T-helper 1 cell treated with Interleukin-12 subunit alpha and Interleukin-12 subunit beta and Interleukin-4 antibody, amounts not matched to agents 30 μg/mL and 1 μg/mL, for 36 hours (primary cell): ENCODE results near the gene HSPA14.
"Not testable (repeated sequence)": the region's sequence is repeated elsewhere in the genome, so short reads cannot be mapped to it uniquely, and the experiment has no call there.

ENCODE experiments used
- H3K27ac Mint-ChIP-seq: one replicate; pipeline ENCODE4 v1.8.0; 2021; ENCODE audit warnings: mild to moderate bottlenecking, mixed read lengths
- H3K27me3 Mint-ChIP-seq: one replicate; pipeline ENCODE4 v1.8.0; 2021; ENCODE audit warnings: low read depth, mixed read lengths
- H3K36me3 Mint-ChIP-seq: one replicate; pipeline ENCODE4 v1.8.0; 2021; ENCODE audit warnings: low read depth, mixed read lengths
- H3K4me1 Mint-ChIP-seq: one replicate; pipeline ENCODE4 v1.8.0; 2021; ENCODE audit warnings: low read depth, mixed read lengths
- H3K4me3 Mint-ChIP-seq: one replicate; pipeline ENCODE4 v1.8.0; 2021; ENCODE audit warnings: mild to moderate bottlenecking, moderate library complexity, mixed read lengths
- H3K9me3 Mint-ChIP-seq: one replicate; pipeline ENCODE4 v1.8.0; 2021; ENCODE audit warnings: mixed read lengths

Gene HSPA14, protein sequence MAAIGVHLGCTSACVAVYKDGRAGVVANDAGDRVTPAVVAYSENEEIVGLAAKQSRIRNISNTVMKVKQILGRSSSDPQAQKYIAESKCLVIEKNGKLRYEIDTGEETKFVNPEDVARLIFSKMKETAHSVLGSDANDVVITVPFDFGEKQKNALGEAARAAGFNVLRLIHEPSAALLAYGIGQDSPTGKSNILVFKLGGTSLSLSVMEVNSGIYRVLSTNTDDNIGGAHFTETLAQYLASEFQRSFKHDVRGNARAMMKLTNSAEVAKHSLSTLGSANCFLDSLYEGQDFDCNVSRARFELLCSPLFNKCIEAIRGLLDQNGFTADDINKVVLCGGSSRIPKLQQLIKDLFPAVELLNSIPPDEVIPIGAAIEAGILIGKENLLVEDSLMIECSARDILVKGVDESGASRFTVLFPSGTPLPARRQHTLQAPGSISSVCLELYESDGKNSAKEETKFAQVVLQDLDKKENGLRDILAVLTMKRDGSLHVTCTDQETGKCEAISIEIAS

DNA sequence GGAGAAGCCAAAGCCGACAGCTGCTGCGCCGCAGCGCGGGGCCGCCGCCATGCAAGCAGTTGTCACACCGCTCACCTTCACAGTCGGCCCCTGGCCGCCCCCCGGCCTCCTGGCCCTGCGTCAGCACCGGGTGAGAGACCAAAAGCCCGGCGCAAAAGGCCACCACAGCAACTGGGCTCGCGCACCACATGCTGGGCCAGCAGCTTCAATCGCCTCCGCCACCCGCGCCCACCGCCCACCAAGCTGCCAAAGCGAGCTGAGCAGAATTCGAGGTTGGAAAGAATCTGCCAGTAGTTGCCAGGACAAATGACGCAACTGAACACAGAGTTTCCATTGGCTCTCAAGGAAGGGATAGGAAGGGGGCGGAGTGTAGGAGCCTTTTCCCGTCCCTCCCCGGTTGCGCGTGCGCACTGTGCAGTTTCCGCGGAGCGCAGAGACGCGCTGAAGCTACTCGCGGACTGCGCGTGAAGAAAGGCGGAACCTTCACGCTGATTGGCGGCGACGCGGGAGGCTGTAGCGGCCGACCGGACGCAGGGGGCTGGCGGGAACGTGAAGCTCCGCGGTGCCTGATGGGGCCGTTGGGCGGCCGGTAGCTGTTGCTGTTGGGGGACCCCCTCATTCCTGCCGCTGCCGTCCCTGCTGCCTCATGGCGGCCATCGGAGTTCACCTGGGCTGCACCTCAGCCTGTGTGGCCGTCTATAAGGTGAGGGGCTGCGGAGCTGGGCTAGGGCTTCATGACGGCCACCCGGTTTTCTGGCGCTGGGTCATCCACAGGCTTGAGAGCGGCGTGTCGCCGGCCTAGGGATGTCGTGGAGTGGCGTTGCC lies at the start of gene HSPA14, which contains the start of the genes CDNF and MSANTD7:
Gene HSPA14 (plus strand): TSS at position 550 of the 825 bp plus-strand sequence. CDS start 97 bp downstream, at position 647.
Gene CDNF (minus strand): TSS at position 281 of the 825 bp plus-strand sequence. CDS start 91 bp downstream, at position 190.
Gene MSANTD7 (plus strand): TSS at position 550 of the 825 bp plus-strand sequence. CDS start 3,979 bp downstream, outside the sequence.
- Mint-ChIP-seq H3K9me3 (no peaks in the 10 kb centered on the region), H3K27me3 (no peaks in the 10 kb centered on the region), H3K36me3 (peaks cover 19% of the 10 kb centered on the region), H3K4me3 (peak within 1 kb of the TSS; percentile 91), H3K27ac (peak within 1 kb of the TSS; percentile 92), H3K4me1 (peaks cover 14% of the 10 kb centered on the region)

DNA sequence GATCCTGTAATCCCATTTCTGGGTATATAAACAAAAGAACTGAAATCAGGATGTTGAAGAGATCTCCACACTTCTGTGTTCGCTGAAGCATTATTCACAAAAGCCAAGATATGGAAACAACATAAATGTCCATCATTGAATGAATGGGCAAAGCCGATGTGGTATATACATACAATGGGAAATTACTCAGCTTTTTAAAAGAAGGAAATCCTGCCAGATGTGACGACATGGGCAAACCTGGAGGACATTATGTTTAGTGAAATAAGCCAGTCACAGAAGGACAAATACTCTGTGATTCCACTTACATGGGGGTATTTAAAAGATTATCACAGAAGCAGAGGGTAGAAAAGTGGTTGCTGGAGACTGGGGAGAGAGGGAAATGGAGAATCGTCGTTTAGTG lies 39.5 kb upstream of the HSPA14 start:
- Mint-ChIP-seq H3K27ac (peak overlapping the region; percentile 23), H3K27me3 (peaks cover 25% of the 10 kb centered on the region), H3K4me1 (no peaks in the 10 kb centered on the region), H3K4me3 (no peak overlapping the region), H3K36me3 (no peaks in the 10 kb centered on the region), H3K9me3 (no peaks in the 10 kb centered on the region)

DNA sequence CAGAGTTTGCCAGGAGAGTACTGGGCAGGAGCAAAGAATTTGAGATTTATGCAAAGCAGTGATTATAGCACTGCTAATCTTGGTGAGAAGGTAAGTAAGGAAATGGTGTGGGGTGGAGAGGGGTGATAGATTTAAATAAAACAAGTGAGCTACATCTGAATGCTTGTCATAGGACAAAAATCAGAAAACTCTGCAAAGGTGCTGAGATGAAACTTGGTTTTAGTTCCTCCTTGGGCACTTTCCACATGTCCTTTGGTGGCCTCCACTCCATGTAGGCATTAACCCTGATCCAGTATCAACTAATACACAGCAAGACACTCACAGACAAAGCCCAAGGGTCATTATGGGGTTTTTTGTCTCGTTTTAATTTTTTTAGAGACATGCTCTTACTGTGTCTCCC lies 37.7 kb upstream of the HSPA14 start:
- Mint-ChIP-seq H3K36me3 (no peaks in the 10 kb centered on the region), H3K27ac (no peak overlapping the region), H3K4me1 (no peaks in the 10 kb centered on the region), H3K27me3 (peaks cover 25% of the 10 kb centered on the region), H3K9me3 (no peaks in the 10 kb centered on the region), H3K4me3 (no peak overlapping the region)

DNA sequence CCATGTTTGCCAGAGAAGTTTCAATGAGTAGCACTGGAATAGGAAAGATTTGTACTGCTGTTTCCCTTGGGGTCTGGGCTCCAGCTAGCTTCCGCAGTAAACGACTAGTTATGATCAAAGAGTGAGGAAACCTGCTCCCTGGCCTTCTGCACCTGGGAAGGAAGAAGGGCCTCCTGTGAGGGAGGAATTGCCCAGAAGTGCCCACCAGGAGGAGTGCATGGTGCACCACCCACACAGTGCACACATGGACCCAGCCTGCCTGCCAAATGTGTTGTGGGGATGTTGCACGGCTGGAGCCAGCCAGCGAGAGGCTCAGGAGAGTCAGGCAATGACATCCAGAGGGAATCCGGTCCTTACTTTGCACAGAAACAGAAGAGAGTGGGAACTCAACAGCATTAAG lies 36.4 kb upstream of the HSPA14 start:
- Mint-ChIP-seq H3K9me3 (no peaks in the 10 kb centered on the region), H3K27ac (no peak overlapping the region), H3K27me3 (peaks cover 25% of the 10 kb centered on the region), H3K36me3 (no peaks in the 10 kb centered on the region), H3K4me3 (no peak overlapping the region), H3K4me1 (no peaks in the 10 kb centered on the region)

DNA sequence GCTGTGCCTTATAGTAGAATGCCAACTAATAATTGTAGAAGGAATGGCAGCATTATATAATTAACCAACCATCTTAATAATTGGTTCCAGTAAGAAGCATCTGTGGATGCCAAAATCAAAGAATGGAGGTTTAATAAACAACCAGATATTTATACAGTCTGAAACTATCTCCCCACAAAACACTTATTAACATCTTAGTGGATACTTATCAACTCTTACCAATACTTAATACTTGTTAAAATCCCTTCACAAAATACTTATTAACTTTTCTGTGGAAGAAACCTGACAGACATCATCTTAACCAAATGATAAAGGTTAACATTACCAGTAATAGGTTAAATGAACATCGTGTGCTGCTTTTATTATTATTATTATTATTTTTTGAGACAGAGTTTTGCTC lies 34.3 kb upstream of the HSPA14 start:
- Mint-ChIP-seq H3K27me3 (peaks cover 17% of the 10 kb centered on the region), H3K4me1 (no peaks in the 10 kb centered on the region), H3K4me3 (no peak overlapping the region), H3K36me3 (no peaks in the 10 kb centered on the region), H3K9me3 (no peaks in the 10 kb centered on the region), H3K27ac (no peak overlapping the region)

DNA sequence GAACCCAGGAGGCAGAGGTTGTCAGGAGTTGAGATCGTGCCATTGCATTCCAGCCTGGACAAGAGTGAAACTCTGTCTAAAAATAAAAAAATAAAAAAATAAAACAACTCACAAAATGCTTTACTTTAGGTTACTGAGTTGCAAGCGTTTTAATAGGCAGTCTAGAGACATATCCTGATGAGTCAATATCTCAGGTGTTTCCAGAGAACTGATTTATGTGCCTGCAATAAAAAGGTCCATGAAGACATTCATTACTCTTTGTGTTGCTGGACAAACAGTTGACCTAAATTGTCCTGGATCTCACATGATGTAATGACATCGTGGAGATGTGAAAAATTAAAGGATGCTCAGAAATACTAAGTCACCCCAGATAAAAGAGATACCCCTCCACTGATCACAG lies 31.8 kb upstream of the HSPA14 start:
- Mint-ChIP-seq H3K36me3 (no peaks in the 10 kb centered on the region), H3K4me3 (no peak overlapping the region), H3K9me3 (no peaks in the 10 kb centered on the region), H3K27ac (no peak overlapping the region), H3K4me1 (peaks cover 7% of the 10 kb centered on the region), H3K27me3 (peaks cover 5% of the 10 kb centered on the region)

DNA sequence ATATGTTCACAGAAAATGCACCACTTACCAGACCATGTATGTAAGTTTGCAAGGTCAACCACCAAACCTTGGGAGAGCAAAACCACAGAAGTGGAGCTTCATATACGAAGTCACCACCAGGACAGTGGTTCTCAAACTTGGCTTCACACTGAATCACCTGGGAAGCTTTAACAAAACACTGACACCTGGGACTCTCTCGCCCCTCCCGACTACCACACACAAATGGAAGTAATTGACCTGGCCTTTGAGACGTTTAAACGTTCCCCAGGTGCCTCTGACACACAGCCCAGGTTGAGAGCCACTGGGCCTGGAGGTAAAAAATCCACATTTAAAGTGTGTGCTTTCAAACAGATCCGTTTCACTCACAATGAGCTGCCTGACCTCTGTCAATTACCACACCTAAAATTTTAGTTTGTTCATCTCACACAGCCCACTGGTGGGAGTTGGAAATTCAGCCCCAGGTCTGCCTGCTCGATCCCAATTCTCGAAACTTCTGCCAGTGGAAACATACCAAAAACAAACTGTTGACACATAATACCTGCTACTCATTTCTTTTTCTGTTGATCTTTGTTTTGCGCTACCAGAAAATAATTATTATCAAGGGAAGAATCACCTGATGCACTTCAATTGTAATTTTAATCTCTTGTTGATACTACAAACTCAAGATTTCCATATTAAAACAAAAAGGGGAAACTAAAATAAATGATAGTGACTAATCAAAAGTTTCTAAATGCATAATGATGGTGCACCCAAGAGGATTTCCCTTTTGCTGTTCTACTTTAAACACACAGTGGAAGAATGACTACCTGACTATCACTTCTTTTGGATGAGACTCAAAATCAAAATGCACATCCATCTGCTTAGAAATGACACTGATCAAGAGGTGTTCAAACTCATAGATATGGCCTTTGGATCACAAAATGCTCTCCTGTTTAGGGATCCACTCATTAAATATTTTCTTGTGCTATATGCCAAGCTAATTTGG lies 26.8 kb upstream of the HSPA14 start:
- Mint-ChIP-seq H3K9me3 (no peaks in the 10 kb centered on the region), H3K4me3 (no peak overlapping the region), H3K4me1 (peaks cover 14% of the 10 kb centered on the region), H3K27me3 (no peaks in the 10 kb centered on the region), H3K27ac (no peak overlapping the region), H3K36me3 (no peaks in the 10 kb centered on the region)

DNA sequence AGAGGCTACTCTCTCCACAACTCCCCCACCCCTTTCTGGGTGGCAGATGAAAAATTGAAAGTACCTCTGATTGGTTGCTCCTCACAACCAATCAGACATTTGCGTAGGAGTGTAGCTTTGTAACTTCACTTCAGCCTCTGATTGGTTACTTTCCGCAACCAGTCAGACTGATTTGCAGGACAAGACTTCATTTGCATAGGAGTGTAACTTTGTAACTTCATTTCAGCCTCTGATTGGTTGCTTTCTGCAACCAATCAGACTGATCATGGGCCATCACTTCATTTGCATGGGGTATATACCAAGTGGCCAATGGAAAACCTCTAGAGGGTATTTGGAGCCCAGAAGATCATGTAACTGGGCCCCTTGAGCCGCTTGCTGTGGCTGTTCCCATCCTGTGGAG lies 25.8 kb upstream of the HSPA14 start:
- H3K36me3 Mint-ChIP-seq: no peaks in the 10 kb centered on the region
- peaks cover 14% of the 10 kb centered on the region for H3K4me1 Mint-ChIP-seq
- H3K27ac Mint-ChIP-seq: no peak overlapping the region
- peaks cover 3% of the 10 kb centered on the region for H3K9me3 Mint-ChIP-seq
- no peak overlapping the region for H3K4me3 Mint-ChIP-seq
- no peaks in the 10 kb centered on the region for H3K27me3 Mint-ChIP-seq

DNA sequence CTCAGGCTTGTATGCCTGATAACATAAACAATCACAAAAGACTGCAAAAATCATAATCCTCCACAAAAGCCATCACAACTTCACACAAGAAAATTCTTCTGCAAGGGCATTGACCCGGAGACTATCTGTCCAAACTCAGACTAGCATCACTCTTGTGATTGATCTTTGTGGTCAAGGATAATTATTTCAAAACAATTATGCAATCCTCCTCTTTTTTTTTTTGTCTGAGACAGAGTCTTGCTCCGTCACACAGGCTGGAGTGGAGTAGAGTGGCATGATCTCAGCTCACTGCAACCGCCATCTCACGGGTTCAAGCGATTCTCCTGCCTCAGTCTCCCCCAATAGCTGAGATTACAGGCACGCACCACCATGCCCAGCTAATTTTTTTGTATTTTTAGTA lies 22.4 kb upstream of the HSPA14 start:
- peaks cover 3% of the 10 kb centered on the region for H3K9me3 Mint-ChIP-seq
- H3K4me1 Mint-ChIP-seq: peaks cover 12% of the 10 kb centered on the region
- no peaks in the 10 kb centered on the region for H3K36me3 Mint-ChIP-seq
- no peak overlapping the region for H3K4me3 Mint-ChIP-seq
- no peaks in the 10 kb centered on the region for H3K27me3 Mint-ChIP-seq
- H3K27ac Mint-ChIP-seq: no peak overlapping the region

DNA sequence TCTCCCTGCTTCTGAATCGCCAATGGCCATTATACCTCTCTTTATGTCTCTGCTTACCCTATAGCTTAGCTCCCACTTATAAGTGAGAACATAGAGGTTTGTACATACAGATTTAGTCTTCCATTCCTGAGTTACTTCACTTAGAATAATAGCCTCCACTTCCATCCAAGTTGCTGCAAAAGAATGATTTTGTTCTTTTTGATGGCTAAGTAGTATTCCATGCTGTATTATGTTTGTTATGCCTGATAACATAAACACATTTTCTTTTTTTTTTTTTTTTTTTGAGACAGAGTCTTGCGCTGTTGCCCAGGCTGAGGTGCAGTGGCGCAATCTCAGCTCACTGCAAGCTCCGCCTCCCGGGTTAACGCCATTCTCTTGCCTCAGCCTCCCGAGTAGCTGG lies 21.4 kb upstream of the HSPA14 start:
- H3K27me3 Mint-ChIP-seq, H3K9me3 Mint-ChIP-seq, H3K36me3 Mint-ChIP-seq, H3K4me1 Mint-ChIP-seq, H3K4me3 Mint-ChIP-seq, H3K27ac Mint-ChIP-seq: not testable (repeated sequence)

DNA sequence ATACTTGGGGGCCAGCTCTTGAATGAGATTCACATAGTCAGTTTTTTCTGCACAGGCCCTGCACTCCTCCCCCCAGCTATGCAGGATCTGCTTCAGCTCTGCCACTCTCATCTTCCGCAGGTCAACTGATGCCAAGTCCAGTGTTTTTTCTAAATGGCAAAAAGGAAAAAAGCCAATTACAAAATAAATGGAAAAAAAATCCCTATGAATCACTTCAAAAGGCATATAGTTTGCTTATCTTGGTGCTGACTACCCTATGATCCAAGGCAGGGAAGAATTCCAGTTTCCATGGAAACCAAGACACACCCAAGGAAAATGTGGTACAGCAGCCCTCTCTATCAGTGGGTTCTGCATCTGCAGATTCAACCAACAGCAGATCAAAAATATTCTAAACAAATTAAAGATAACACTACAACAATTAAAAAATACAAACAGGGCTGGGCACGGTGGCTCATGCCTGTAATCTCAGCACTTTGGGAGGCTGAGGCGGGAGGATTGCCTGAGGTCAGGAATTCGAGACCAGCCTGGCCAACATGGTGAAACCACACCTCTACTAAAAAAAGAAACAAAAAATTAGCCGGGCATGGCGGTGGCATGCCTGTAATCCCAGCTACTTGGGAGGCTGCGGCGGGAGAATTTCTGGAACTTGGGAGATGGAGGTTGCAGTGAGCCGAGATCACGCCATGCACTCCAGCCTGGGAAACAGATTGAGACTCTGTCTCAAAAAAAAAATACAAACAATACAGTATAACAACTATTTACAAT lies 17.9 kb upstream of the HSPA14 start:
- H3K4me3 Mint-ChIP-seq: no peak overlapping the region
- peaks cover 3% of the 10 kb centered on the region for H3K9me3 Mint-ChIP-seq
- peaks cover 6% of the 10 kb centered on the region for H3K4me1 Mint-ChIP-seq
- peaks cover 3% of the 10 kb centered on the region for H3K27me3 Mint-ChIP-seq
- no peak overlapping the region for H3K27ac Mint-ChIP-seq
- peaks cover 1% of the 10 kb centered on the region for H3K36me3 Mint-ChIP-seq

DNA sequence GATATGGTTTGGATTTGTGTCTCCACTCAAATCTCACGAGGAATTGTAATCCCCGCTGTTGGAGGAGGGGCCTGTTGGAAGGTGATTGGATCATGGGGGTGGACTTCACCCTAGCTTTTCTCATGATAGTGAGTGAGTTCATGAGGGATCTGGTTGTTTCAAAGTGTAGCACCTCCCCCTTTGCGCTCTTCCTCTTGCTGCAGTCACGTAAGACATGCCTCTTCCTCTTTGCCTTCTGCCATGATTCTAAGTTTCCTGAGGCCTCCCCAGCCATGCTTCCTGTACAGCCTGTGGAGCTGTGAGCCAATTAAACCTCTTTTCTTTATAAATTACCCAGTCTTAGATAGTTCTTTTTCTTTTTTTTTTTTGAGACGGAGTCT lies 17.3 kb upstream of the HSPA14 start:
- no peak overlapping the region for H3K27ac Mint-ChIP-seq
- no peak overlapping the region for H3K4me3 Mint-ChIP-seq
- H3K27me3 Mint-ChIP-seq: peaks cover 9% of the 10 kb centered on the region

DNA sequence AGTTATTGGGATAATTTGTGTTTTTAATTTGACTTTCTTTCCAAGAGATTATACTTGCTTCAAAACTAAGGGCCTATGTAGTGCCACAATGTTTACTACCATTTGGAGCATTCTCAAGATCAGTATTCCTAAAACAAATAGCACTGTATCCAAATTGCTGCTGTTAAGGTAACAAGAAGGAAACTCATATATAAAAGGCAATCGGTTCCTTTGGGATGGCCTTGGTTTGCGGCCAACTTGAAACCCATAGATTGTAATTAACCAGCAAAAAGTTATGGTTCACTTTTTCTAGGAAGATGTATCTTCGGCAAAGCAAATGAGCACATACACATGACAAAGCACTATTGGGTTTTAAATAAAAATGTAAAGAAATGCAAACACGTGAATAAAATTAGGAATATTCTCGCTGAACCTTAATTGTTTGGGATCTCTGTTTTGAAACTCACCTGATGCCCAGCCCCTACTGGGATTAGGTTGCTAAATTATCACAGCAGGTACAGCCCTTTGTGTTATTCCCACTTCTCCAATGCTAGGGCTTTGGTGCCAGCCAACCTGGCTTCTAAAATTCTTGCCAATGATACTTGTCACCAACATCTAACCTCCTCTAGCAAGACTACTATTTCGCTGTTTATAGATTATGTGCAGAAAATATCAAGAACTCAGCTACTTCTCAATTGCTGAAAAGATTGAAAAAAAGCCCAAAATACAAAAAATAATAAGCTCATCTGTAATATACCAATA lies 16.3 kb upstream of the HSPA14 start:
- no peak overlapping the region for H3K4me3 Mint-ChIP-seq
- H3K27me3 Mint-ChIP-seq: peaks cover 17% of the 10 kb centered on the region
- H3K9me3 Mint-ChIP-seq: no peaks in the 10 kb centered on the region
- no peak overlapping the region for H3K27ac Mint-ChIP-seq
- peaks cover 1% of the 10 kb centered on the region for H3K36me3 Mint-ChIP-seq
- peaks cover 12% of the 10 kb centered on the region for H3K4me1 Mint-ChIP-seq

More for the DNA sequence above, 17.3 kb upstream of the HSPA14 start:
- peaks cover 3% of the 10 kb centered on the region for H3K9me3 Mint-ChIP-seq
- H3K4me1 Mint-ChIP-seq: peaks cover 7% of the 10 kb centered on the region
- peaks cover 1% of the 10 kb centered on the region for H3K36me3 Mint-ChIP-seq
